Germinal center (tissue), 1 donor: ENCODE data around the gene KCNQ2.

Experiments used
- DNase-seq: peaks from one replicate; pipeline ENCODE4 v3.0.0; 2012; ENCODE audit warnings: mixed read lengths, low spot score

Gene KCNQ2

DNA sequence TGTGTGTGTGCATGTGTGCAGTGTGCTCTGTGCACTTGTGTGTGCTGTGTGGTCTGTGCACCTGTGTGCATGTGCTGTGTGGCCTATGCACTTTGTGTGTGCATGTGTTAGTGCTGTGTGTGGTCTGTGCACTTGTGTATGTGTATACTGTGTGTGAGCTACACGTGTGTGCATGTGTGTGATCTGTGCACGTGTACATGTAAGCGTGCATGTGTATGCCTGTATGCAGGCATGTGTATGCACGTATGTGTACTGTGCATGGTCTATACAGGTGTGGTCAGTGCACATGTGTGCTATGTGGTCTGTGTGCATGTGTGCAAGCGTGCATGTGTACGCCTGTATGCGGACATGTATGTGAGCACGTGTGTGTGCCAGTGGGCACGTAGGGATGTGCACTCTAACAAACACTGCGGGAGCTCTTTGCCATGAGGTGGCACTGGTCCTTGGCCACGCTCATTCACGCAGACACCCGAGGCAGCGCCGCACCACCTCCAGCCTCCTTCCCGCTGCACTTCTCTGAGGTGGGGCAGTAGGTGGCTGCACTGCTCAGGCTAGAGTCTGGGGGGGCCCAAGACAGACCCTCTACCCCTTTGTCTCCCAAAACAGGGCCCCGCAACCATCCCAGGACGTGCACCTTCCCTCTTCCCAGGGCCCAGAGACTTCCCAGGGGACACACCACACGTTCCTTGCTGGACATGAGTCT, 68.9 kb downstream of the KCNQ2 start:
- no peak for DNase-seq

GRCh38 chr20:63402860-63403220, 69.6 kb downstream of the KCNQ2 start:
- no peak for DNase-seq

DNA sequence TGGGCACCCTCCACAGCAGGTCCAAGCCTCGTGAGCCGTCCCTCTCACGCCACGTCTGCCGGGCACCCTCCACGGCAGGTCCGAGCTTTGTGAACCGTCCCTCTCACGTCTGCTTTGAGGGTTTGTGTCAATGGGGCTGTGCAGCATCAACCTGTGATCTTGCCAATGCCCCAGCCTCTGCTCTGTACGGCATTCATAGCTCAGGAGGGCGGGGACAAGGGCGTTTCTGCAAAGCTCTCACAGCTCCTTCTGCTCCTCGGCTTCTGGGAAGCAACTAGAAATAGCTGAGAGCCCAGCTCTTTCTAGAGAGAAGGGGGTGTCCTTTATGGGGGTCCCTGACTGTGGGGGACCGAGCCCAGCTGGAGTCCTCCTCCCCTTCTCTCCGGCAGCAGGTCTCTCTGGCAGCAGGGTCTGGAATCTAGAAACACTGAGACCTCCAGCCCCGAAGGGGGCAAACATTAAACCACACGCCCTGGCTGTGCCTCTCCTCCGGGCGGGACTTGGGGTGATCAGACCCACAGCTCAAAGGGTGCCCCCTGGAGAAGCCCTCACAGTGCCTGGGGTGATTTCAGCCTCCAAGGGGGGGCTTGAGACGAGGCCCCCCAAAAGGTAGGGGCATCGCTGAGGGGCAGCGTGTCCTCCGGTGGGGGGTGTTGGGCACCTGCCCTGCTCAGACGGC, 70.1 kb downstream of the KCNQ2 start:
- no peak for DNase-seq

DNA sequence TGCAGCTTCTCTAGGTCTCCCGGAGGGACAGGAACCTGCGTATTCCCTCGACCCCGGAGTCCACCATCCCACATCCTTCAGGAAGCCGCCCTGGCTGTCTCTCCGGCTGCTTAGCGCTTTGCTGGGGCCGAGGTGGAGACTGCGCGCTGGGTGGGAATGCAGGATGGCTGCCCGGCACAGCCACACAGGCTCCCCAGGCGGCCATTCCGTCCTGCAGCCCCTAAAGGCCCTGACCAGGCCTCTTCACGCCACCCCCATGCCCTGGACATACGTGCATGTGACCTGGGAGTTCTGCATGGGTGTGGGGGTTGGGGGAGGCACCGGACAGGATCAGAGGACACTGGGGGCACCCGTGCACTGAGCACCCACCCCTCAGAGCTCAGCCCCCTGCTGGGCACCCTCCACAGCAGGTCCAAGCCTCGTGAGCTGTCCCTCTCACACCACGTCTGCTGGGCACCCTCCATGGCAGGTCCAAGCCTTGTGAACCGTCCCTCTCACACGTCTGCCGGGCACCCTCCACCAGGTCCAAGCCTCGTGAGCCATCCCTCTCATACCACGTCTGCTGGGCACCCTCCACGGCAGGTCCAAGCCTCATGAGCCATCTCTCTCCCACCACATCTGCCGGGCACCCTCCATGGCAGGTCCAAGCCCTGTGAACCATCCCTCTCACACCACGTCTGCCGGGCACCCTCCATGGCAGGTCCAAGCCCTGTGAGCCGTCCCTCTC, 70.9 kb downstream of the KCNQ2 start:
- DNase-seq, result no peak

DNA sequence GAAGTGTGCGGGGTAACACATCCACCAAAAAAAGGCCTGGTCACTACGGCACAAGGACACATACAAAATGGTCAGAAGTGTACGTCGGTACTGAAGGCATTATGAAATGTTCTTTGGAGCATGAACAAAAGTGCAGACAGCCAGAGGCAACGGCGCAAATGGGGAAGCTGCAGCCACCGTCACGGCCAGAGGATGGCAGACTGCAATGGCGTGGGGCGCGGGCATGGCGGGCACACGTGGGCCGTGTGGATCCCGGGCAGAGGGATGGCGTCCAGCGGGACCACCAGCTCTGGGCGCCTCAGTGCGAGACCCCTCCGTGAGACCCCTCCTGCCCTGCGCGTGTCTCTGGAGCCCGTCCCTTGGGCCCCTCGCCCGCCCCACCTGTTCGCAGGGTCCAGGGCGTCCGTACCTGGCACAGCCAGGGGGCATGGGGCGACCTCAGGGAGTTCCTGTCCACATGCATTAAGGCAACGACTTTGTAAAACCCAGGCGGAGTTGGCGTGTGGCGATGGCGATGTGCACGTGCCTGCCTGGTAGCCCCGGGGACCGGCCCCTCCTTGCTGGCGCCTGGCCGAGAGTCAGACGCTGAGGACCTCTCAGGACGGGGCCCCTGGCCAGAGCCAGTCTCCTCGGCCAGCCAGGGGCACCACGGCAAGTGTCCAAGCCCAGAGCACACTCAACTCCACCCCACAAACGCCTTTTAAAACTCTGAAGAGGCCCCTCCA, 71.8 kb downstream of the KCNQ2 start:
- no peak for DNase-seq

- DNase-seq, result no peak
Observed at GRCh38 chr20:63399596-63400375, 72.7 kb downstream of the KCNQ2 start.

GRCh38 chr20:63398744-63399514, 73.5 kb downstream of the KCNQ2 start:
- no peak for DNase-seq

DNA sequence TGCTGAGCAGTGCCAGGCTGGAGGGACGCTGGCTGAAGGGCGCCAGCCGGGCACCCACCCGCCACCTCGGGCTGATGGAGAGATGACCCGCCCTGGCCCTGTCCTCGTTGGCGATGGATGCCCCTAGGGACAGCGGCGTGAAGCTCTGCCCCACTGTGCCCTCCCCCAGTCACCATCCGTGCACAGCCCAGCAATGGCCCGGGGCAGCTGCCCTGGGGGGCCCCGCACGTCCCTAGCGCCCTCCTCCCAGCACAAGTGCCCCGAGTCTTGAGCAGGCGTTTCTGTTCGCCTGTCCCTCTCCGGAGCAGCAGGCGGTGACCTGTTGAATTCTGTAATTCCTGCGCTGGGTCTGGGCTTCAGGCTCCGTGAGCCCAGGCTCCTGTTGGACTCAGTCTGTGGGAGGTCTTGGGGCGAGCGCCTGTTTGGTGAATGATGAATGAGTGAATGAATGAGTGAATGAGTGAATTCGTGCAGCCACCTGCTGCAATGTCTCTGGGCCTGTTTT, 74.5 kb downstream of the KCNQ2 start:
- DNase-seq, result no peak

DNA sequence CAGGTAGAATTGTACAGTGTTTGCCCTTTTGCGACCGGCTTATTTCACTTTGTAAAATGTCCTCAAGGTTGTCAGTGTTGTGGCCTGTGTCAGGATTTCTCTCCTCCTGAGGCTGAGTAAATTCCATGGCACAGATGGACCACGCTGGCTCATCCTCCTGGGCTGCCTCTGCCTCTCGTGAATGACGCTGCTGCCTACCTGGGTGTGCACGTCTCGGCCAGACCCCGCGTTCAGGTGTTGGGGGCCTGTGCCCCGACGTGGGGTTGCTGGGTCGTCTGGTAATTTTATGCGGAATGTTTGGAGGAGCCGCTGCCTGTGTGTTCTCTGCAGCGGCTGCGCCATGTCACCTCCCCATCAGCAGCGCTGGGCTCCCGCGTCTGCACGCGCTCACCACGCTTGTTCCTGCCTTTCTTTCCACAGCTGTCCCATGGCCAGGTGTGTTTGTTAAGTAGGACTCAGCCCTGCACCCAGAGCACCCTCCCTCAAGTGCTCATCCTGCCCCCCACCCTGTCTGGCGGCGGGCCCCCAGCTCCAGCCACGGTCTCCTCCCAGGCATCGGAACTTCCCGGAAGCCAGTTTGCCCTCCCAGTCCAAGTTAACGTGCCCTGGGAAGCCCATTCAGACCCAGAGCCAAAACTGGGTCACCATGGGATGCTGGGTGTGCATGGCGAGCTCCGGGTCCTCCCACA, 75.2 kb downstream of the KCNQ2 start:
- DNase-seq, result no peak

GRCh38 chr20:63396300-63396699, 76.2 kb downstream of the KCNQ2 start:
- no peak for DNase-seq

GRCh38 chr20:63395723-63396122, 76.7 kb downstream of the KCNQ2 start:
- DNase-seq, result no peak

DNA sequence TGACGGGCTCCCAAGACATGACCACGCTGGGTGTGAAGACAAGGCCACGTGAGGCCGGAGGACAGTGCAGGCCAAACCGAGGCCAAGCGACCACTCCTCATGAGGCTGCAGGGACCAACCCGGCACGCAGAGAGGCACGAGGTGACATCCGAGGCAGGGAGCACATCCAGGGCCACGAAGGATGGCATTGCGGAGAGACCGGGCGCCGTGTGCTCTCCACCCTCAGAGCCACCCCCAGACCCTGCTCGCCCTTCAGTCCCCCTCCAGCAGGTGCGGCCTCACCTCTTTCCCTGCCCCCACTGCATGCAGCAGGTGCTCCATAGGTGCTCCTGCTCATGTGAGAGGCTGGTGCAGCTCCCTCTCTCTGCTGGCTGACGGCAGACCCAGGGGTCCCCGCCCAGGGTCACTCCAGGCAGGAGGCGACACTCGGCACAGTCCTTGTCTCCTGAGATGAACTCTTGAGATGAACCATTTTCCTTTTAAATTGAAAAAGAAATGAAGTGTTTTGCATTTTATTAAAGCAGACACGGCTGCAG, 77.5 kb downstream of the KCNQ2 start:
- no peak for DNase-seq

GRCh38 chr20:63394069-63394919, 78.2 kb downstream of the KCNQ2 start:
- no peak for DNase-seq

GRCh38 chr20:63393566-63393965, 78.9 kb downstream of the KCNQ2 start:
- DNase-seq, result no peak

- no peak for DNase-seq
Observed at GRCh38 chr20:63392465-63393365, 79.7 kb downstream of the KCNQ2 start.

GRCh38 chr20:63387917-63388316, 84.5 kb downstream of the KCNQ2 start:
- DNase-seq, result no peak

DNA sequence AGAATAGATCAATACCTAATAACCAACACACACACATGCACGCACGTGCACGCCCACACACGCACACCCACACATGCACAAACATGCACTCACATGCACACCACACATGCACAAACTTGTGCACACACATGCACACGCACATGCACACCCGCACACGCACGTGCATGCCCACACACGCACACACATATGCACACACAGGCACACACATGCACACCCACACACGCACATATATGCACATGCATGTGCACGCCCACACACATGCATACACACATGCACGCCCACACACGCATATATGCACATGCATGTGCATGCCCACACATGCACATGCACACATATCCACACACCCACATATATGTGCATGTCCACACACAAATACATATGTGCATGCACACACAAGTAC, 85.1 kb downstream of the KCNQ2 start:
- no peak for DNase-seq

DNA sequence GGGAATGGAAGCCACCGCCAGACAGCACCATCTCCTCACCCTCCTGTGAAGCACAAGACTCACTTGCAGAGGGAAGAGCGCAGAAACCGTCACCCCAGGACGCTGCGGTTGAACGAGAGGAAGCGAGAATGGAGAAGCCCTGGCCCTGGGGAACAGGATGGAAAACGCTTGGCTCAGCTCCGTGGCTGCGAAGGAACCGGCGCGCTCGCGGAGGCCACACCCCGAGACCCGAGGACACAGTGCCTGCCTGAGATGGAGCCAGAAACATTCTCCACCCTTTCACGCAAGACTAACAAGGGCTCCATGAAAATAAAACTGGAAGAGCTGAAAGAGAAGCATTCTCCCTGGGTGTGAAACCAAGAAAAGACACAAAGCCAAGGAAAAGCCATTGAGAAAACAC, 86.0 kb downstream of the KCNQ2 start:
- DNase-seq, result no peak
